Mammary epithelial cell (primary cell): ENCODE measurements around the gene PARVB.

Experiments used
- CTCF ChIP-seq, 2 donors: IDR thresholded peaks in 1 of 2; conservative IDR thresholded peaks in 1 of 2; 2 replicates each; pipeline ENCODE4 v1.5.1; 2011 to 2012; ENCODE audit warnings: inconsistent platforms in 2 of 2, low read length in 2 of 2, mild to moderate bottlenecking in 2 of 2, control low read depth in 1 of 2, low read depth in 1 of 2; ENCODE audit not compliant: insufficient read depth in 1 of 2; ENCODE audit errors: extremely low read depth in 1 of 2
- EZH2 ChIP-seq: IDR thresholded peaks from 2 replicates; pipeline ENCODE4 v1.6.1; 2012; ENCODE audit warnings: low read length, inconsistent platforms, borderline replicate concordance

GRCh38 chr22:44023404-44024287 is 456 bp upstream of the PARVB start:
- TF ChIP-seq CTCF (conservative IDR thresholded peaks at IDR 0.05 in 1 of 2, IDR thresholded peaks at IDR 0.05 in 1 of 2; ENCODE audit: extremely low read depth in 1 of 2, insufficient read depth in 1 of 2, low read depth in 1 of 2, low read length in 2 of 2) (no peak), EZH2 (no peak)
